ENCODE data around the gene LRRC7.
"Not testable (repeated sequence)": the region's sequence is repeated elsewhere in the genome, so short reads cannot be mapped to it uniquely, and the experiment has no call there.

Gene LRRC7

GRCh38 chr1:69888016-69888415 is 320.3 kb downstream of the LRRC7 start:
- not testable (repeated sequence) for DNase-seq (ENCODE audit: low read depth)

DNA sequence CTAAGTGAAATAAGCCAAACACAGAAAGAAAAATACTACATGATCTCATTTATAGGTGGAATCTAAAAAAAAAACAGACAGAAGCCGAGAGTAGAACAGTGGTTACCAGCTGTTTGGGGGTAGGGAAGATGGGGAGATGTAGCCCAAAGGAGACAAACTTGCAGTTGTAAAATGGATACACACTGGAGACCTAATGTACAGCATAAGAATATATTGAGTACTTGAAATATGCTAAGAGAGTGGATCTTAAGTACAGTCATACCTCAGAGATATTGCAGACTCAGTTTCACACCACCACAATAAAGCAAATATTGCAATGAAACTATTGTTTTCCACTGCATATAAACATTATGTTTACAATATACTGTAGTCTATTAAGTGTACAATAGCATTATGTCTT is 320.9 kb downstream of the LRRC7 start:
- no peak for DNase-seq (ENCODE audit: low read depth)

DNA sequence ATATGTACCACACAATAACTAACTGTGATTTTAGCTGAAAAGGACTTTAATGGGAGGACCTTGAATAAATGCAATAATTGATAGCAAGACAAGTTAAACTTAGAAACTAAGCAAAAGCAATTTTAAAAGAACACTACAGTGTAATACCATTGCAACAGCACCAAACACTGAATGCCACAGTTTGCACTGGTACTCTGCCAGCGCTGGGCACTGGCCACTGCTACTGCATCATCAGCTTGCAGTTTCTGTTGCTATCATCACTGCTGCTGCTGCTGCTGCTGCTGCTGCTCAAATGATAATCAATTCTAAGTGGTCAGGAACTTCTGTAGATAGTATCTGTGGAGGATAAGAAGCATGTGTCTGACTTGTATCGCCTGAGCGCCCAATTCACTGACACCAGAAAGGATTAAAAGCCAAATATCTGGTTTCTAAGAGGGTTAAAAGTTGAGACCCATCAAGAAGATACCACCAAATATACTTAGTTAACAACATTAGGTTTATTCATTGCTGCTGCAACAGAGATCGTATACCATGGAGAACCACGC is 330.8 kb downstream of the LRRC7 start:
- no peak for DNase-seq (ENCODE audit: low read depth)

DNA sequence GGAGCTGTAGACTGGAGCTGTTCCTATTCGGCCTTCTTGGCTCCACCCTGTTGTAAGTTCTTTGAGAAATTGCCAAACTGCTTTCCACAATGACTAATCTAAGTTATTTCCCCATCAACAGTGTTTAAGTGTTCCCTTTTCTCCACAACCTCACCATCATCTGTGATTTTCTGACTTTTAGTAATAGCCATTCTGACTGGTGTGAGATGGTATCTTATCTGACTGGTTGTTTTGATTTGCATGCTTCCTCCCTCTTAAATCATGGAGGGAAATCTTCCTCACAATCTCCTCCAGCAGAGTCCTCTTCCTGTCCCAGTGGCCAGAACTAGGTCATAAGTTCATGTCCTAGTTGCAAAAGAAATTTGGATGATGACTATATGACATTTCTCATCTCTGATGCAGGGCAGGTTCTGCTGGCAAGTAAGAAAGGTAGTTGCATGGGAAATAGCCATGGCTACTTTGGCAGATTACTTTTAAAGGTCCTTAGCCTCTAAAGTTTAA is 343.6 kb downstream of the LRRC7 start:
- no peak for DNase-seq (ENCODE audit: low read depth)

GRCh38 chr1:69913977-69914376 is 346.3 kb downstream of the LRRC7 start:
- no peak for DNase-seq (ENCODE audit: low read depth)

DNA sequence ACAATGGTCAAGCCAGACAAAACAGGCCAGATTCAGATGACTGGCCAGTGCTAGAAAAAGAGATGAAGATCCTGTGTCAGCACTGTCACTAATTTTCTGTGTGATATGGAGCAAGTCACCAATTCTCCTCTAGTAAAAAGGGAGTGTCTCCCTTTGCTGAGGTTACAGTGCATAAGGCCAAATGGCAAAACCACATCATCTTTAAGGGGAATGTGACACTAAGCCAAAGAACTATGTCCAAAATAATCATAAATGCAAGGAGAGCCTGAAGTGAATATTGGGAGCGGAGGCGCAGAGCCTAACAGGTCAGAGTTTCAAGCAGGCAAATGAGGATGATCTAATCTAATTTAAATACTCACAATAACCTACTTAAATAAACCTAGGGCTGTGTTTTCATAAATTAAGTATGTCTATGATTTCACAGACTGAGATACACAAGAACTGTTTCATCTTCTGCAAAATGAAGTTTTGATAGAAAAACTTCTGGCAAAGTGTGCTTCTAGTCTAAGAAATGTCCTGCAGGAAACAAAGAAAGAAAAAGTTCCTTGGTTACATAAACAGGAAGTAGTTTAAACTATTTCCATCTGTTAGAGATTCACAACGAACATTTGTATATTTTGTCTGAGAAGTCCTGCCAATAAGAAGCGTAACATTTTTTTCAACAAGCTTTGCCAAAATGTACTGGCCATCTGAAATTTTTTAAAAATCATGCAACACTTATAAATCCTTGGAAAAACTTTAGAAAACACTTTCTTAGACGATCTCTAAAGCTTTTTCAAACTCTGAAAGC is 347.4 kb downstream of the LRRC7 start:
- DNase-seq (ENCODE audit: low read depth) = no peak

DNA sequence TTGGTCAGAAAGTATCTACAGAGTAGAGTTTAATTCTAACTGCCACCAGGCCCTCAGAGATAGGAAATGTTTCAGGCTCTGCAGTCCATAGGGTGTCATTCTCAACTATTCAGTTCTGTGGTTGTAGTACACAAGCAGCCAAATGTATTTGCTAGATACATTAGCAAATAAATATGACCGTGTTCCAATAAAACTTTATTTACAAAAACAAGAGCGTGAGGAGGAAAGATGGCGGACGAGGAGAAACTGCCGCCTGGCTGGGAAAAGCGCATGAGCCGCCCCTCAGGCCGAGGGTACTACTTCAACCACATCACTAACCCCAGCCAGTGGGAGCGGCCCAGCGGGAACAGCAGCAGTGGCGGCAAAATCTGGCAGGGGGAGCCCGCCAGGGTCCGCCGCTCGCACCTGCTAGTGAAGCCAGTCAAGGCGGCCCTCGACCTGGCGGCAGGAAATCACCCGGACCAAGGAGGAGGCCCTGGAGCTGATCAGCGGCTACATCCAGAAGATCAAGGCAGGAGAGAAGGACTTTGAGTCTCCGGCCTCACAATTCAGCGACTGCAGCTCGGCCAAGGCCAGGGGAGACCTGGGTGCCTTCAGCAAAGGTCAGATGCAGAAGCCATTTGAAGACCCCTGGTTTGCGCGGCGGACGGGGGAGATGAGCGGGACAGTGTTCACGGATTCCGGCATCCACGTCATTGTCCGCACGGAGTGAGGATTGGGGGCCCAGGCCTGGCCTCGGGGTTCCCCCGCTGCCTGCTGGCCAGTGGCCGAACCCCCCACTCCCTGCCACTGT is 351.6 kb downstream of the LRRC7 start:
- DNase-seq (ENCODE audit: low read depth) = no peak

GRCh38 chr1:69919922-69920273 is 352.2 kb downstream of the LRRC7 start:
- DNase-seq (ENCODE audit: low read depth) = no peak

GRCh38 chr1:69920426-69920825 is 352.7 kb downstream of the LRRC7 start:
- DNase-seq (ENCODE audit: low read depth) = no peak

DNA sequence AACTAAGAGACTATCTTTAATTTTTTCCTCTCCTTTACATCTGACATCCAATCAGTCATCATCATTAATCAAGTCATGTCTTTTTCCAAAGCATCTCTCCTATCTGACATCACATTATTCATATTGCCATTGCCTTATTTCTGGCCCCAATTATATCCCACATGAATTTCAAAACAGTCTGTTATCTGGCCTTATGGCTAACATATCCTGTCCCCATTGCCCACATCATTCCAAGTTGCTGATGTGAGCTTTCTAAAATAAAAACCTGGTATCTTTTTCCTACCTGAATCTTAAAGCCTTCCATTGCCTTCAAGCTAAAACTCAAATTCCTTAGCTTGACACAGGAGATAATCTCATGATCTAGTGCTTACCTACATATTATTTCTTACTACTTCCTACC is 353.8 kb downstream of the LRRC7 start:
- no peak for DNase-seq (ENCODE audit: low read depth)

DNA sequence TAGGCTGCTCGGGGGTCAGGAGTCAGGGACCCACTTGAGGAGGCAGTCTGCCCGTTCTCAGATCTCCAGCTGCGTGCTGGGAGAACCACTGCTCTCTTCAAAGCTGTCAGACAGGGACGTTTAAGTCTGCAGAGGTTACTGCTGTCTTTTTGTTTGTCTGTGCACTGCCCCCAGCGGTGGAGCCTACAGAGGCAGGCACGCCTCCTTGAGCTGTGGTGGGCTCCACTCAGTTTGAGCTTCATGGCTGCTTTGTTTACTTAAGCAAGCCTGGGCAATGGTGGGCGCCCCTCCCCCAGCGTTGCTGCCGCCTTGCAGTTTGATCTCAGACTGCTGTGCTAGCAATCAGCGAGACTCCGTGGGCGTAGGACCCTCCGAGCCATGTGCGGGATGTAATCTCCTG is 360.5 kb downstream of the LRRC7 start:
- not testable (repeated sequence) for DNase-seq (ENCODE audit: low read depth)

DNA sequence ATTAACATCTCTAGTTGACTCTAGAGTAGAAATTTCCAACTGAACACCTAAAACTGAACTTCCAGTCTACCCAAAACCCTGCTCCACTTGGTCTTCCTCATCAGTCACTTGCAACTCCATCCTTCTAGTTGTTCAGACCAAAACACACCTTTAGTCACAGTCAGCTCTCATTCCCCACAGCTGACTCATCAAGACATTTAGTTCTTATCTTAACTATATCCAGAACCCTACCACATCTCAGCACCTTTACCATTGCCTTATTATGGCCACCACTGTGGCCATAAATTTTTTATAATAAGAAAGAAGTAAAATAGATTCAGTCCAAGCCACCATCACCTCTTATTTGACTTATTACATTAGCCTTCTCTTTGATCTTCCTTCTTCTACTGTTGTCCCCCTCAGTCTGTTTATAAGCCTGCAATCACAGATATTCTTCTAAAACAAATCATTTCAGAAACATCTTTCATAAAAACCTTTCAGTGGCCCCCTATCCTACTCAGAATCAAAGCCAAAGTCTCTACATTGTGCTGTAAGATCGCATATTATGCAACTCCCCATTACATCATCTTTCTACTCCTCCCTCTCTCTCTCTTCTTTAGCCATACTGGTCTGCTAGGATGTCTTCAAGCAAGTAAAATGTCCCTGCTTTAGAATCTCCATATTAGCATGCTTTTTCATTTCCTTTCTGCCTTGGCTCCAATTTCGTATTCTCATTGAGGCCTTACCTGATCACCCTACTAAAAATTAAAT is 361.8 kb downstream of the LRRC7 start:
- no peak for DNase-seq (ENCODE audit: low read depth)

- no peak for DNase-seq (ENCODE audit: low read depth)
Measured at GRCh38 chr1:69930396-69930795, 362.7 kb downstream of the LRRC7 start.

- no peak for DNase-seq (ENCODE audit: low read depth)
Measured at GRCh38 chr1:69932760-69933159, 365.0 kb downstream of the LRRC7 start.

GRCh38 chr1:69940231-69940630 is 372.5 kb downstream of the LRRC7 start:
- DNase-seq (ENCODE audit: low read depth) = no peak

DNA sequence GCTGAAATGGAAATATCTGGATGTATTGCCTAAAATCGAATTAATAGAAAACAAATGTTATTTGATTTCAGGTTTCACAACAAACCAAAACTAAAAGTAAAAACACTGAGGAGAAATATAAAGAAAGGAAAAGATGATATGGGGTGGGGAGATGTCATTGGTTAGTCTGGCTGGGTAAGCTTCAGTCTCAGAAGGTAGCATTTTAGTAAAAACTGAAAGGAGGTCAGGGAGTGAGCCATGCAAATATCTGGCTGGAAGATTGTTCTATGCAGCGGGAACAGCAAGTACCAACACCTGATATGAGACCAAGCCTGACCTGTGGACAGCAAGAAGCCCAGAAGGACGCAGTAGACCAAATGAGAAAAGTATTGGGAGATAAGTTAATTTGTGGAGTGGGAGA is 373.1 kb downstream of the LRRC7 start:
- no peak for DNase-seq (ENCODE audit: low read depth)

DNA sequence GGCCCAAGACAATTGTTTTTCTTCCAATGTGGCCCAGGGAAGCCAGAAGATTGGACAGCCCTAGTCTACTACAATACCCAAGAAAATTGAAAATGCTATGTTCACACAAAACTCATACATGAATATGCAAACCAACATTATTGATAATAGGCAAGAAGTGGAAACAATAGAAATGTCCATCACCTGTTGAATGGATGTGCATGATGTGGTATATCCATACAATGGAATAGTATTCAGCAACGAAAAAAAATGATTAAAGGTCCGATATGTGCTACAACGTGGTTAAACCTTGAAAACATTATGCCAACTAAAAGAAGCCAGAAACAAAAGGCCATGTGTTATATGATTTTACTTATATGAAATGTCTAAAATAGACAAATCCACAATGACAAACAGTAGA is 375.3 kb downstream of the LRRC7 start:
- DNase-seq (ENCODE audit: low read depth) = no peak

DNA sequence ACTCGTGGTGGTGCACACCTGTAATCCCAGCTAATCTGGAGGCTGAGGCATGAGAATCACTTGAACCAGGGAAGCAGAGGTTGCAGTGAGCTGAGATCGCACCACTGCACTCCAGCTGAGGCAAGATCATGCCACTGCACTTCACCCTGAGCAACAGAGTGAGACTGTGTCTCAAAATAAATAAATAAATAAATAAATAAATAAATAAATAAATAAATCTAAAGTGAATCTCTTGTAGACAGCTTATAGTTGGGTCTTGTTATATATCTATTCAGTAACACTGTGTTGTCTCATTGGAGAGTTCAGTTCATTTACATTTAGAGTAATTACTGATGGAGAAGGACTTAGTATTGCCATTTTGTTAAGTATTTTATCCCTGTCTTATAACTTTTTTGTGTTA is 379.2 kb downstream of the LRRC7 start:
- DNase-seq (ENCODE audit: low read depth) = no peak

GRCh38 chr1:69947837-69948236 is 380.1 kb downstream of the LRRC7 start:
- DNase-seq (ENCODE audit: low read depth) = no peak

DNA sequence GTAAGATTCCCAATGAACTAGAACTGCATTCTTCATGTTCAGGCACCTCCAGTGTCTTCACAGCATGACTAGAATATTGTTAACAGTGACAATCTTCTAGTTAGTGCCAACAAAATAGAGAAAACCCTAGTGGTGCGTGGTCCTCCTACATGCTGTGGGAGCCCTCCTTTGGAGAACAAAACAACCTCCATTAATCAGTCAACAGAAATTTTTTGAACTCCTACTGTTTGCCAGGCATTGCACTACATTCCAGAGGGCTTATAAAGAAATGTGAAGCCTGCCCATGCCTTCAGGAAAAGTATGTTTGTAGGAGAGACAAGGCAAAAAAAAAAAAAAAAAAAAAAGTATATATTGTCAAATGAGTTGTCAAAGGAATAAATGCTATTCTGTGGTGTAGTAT is 385.0 kb downstream of the LRRC7 start:
- DNase-seq (ENCODE audit: low read depth) = no peak

DNA sequence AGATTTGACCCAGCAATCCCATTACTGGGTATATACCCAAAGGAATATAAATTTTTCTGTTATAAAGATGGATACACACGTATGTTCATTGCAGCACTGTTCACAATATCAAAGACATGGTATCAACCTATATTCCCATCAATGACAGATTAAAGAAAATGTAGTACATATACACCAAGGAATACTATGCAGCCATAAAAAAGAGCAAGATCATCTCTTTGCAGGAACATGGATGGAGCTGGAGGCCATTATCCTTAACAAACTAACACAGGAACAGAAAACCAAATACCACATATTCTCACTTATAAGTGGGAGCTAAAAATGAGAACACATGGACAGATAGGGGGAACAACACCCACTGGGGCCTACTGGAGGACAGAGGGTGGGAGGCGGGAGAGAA is 394.7 kb downstream of the LRRC7 start:
- DNase-seq (ENCODE audit: low read depth) = not testable (repeated sequence)

- no peak for DNase-seq (ENCODE audit: low read depth)
Measured at GRCh38 chr1:69967245-69967766, 399.6 kb downstream of the LRRC7 start.
